ENCODE results near the gene MORN3. TPM values are rescaled to one million over a fixed set of nuclear protein-coding genes. Genes with fewer than 3 reads are reported as not detected.
A peak's percentile ranks its signal among the peaks of the same experiment; 100 is the strongest.
"Not testable (repeated sequence)": the region's sequence is repeated elsewhere in the genome, so short reads cannot be mapped to it uniquely, and the experiment has no call there.

MORN3 gene, protein sequence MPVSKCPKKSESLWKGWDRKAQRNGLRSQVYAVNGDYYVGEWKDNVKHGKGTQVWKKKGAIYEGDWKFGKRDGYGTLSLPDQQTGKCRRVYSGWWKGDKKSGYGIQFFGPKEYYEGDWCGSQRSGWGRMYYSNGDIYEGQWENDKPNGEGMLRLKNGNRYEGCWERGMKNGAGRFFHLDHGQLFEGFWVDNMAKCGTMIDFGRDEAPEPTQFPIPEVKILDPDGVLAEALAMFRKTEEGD
- total RNA-seq: 1 to 10 TPM; 1.4 to 2.5 TPM

DNA sequence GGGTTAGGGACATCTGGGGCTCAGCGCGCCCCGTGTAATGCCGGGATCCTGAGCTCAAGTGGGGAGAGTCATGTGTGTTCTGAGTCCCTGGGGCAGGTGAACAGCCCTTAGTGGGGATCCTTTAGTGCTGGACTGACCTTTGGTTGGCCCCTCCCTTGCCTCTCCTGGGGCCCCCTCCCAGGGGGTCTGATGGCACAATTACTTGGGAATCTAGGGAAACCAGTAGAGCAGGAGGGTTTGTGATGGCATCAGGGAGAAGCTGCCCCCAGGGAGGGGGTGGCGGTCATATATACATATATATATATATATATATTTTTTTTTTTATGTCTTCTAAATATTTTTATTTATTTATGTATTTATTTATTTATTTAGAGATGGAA lies at the start of gene MORN3:
Gene MORN3 (minus strand): TSS at position 134 of the 380 bp plus-strand sequence. CDS start 171 bp downstream, outside the sequence.
- no peak for ATAC-seq (replicated peaks)
- H3K27me3 Mint-ChIP-seq: no peaks in the 10 kb centered on the region
- H3K27ac Mint-ChIP-seq: peak within 1 kb of the TSS; percentile 41
- H3K4me3 Mint-ChIP-seq: no peak within 1 kb of the TSS
- H3K36me3 Mint-ChIP-seq (ENCODE audit: low read depth): peaks cover 8% of the 10 kb centered on the region
- H3K4me1 Mint-ChIP-seq: peaks cover under 1% of the 10 kb centered on the region
- H3K9me3 Mint-ChIP-seq: no peaks in the 10 kb centered on the region

DNA sequence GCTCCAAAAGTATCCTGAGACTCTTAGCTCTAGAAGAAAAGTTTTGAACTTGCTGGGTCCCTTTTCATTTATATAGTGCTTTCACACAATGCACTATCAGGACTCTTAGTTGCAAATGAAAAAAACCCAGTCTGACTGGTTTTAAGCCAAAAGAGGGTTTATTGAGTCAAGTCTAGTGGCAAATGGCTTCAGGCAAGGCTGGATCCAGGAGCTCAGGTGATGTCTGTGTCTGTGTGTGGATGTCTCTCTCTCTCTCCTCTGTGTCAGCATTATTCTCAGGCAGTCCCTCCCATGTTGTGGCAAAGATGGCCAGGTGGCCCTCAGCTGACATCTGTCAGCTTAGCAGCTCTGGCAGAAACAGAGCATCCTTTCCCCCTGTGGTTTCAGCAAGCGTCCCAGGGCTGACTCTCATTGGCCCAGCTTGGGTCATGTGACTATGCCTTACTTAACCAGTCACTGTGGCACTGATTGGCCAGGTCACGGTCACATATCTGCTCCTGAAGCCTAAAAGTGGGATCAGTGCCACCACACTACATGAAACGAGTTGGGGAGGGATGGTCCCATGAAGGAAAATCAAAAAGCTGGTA lies 49.3 kb upstream of the MORN3 start:
- Mint-ChIP-seq H3K27me3 (no peaks in the 10 kb centered on the region), H3K4me3 (no peak overlapping the region), H3K27ac (no peak overlapping the region), H3K4me1 (peaks cover 10% of the 10 kb centered on the region), H3K9me3 (no peaks in the 10 kb centered on the region), H3K36me3 (ENCODE audit: low read depth) (peaks cover 23% of the 10 kb centered on the region)
- peak; percentile 48 for ATAC-seq (replicated peaks)

DNA sequence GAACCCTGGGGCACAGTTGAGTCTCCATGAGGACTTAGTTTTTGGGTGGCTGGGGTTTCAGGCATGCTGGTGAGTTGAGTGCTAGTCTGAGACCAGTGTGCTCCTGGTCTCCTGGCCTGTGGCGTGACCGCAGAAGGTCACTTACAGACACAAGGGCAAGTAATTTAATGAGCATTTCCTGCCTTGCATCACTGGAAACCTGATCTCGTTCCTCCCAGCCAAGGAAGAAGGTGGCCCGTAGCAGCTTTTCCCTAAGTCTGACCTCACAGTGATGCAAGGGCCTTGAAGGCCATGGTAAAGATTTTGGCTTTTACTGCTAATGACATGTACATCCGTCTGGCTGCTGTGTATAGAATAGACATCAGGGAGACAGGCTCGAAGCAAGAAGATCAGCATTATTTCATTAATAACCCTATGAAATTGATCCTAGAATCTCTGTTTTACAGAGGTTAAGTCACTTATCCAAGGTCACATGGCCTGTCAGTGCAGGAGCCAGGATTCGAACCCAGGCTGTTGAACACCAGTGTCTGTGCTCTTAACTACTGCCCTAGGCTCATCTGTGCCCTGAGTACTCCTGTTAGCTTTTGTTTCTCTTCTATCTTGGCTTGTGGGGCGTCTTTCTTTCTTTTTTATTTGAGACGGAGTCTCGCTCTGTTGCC lies 47.7 kb upstream of the MORN3 start:
- Mint-ChIP-seq H3K36me3 (ENCODE audit: low read depth) (peaks cover 15% of the 10 kb centered on the region), H3K9me3 (no peaks in the 10 kb centered on the region), H3K27ac (no peak overlapping the region), H3K4me3 (no peak overlapping the region), H3K4me1 (peaks cover 14% of the 10 kb centered on the region), H3K27me3 (no peaks in the 10 kb centered on the region)
- no peak for ATAC-seq (replicated peaks)

DNA sequence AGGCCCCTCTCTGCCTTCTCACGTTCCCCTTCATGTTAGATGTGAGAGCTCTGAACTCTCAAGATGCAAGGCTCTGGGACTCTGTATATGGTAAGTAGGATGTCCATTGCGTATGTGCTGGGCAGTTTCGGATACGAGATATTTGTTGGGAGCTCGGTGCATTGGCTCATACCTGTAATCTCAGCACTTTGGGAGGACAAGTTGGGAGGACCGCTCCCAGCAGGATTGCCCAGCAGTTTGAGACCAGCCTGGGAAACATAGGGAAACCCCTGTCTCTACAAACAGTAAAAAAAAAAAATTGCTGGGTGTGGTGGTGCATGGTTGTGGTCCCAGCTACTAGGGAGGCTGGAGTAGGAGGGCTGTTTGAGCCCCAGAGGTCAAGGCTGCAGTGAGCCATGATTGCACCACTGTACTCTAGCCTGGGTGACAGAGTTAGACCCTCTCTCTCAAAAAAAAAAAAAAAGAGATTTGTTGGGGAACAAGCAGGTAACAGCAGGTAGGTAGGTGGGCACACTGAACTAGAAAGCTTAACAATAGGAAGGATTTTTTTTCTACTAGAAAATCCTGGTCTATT lies 46.5 kb upstream of the MORN3 start:
- no peak overlapping the region for H3K4me3 Mint-ChIP-seq
- no peak for ATAC-seq (replicated peaks)
- no peaks in the 10 kb centered on the region for H3K27me3 Mint-ChIP-seq
- peaks cover 15% of the 10 kb centered on the region for H3K36me3 Mint-ChIP-seq (ENCODE audit: low read depth)
- H3K4me1 Mint-ChIP-seq: peaks cover 19% of the 10 kb centered on the region
- H3K27ac Mint-ChIP-seq: peak overlapping the region; percentile 28
- H3K9me3 Mint-ChIP-seq: no peaks in the 10 kb centered on the region

DNA sequence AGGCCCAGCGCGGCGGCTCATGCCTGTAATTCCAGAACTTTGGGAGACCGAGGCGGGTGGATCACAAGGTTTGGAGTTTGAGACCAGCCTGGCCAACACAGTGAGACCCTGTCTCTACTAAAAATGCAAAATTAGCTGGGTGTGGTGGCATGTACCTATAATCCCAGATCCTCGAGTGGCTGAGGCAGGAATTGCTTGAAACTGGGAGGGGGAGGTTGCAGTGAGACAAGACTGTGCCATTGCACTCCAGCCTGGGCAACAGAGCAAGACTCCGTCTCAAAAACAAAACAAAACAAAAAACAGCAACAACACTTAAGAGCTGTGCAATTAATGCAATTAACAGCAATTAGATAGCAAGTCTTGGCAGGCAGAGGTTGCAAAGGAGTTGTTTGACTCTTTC lies 45.6 kb upstream of the MORN3 start:
- not testable (repeated sequence) for H3K27me3 Mint-ChIP-seq; H3K9me3 Mint-ChIP-seq; H3K4me3 Mint-ChIP-seq; H3K27ac Mint-ChIP-seq; ATAC-seq (replicated peaks)
- Mint-ChIP-seq H3K4me1 (peaks cover 19% of the 10 kb centered on the region), H3K36me3 (ENCODE audit: low read depth) (peaks cover 15% of the 10 kb centered on the region)

DNA sequence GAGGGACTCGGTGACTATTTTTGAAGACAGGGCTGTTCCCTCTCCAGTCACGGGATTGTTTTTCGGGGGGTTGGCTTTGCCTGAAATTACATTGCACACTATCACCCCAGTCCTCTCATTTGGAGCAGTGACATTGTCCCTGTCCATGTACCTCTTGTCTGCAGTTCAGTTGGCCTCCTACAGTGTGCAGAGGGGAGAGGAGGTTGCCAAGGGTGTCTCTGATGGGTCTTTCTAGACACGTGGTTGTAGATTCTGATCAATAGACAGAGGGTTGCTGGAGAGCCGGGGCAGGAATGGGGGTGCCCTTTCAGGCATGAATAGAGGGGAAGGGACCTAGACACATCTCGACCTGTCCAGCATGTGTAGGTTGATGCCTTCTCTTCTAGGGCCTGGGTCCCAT lies 44.3 kb upstream of the MORN3 start:
- H3K4me1 Mint-ChIP-seq: peaks cover 17% of the 10 kb centered on the region
- no peak overlapping the region for H3K27ac Mint-ChIP-seq
- H3K9me3 Mint-ChIP-seq: no peaks in the 10 kb centered on the region
- no peaks in the 10 kb centered on the region for H3K27me3 Mint-ChIP-seq
- ATAC-seq (replicated peaks): no peak
- H3K4me3 Mint-ChIP-seq: peak overlapping the region; percentile 98
- H3K36me3 Mint-ChIP-seq (ENCODE audit: low read depth): peaks cover 15% of the 10 kb centered on the region

DNA sequence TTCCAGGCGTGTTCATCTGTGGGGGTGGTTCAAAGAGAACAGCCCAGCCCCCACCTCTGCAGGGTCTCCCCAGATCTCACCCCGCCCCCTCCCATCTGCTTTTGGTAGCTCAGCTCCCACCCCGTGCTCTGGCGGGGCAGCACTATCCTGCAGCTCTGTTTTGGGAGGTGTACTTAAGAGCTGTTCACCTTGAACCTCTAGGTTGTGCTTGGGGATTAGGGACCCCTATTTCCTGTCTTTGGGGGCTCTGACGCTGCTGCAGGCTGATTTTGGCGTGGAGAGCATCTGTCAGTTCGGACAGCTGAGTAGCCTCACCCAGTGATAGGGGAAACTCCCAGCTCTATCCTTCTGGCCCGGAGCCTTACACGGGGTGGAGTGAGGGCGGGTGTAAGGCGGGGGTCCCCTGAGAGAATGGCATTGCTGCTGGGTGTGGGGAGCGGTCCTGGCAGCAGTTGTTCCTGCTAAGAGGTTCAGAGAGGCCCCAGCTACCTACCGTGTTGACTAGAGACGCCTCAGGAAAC lies 43.9 kb upstream of the MORN3 start:
- no peaks in the 10 kb centered on the region for H3K9me3 Mint-ChIP-seq
- H3K4me1 Mint-ChIP-seq: peaks cover 15% of the 10 kb centered on the region
- no peak for ATAC-seq (replicated peaks)
- H3K4me3 Mint-ChIP-seq: peak overlapping the region; percentile 98
- H3K27me3 Mint-ChIP-seq: no peaks in the 10 kb centered on the region
- H3K36me3 Mint-ChIP-seq (ENCODE audit: low read depth): peaks cover 15% of the 10 kb centered on the region
- peak overlapping the region; percentile 33 for H3K27ac Mint-ChIP-seq

DNA sequence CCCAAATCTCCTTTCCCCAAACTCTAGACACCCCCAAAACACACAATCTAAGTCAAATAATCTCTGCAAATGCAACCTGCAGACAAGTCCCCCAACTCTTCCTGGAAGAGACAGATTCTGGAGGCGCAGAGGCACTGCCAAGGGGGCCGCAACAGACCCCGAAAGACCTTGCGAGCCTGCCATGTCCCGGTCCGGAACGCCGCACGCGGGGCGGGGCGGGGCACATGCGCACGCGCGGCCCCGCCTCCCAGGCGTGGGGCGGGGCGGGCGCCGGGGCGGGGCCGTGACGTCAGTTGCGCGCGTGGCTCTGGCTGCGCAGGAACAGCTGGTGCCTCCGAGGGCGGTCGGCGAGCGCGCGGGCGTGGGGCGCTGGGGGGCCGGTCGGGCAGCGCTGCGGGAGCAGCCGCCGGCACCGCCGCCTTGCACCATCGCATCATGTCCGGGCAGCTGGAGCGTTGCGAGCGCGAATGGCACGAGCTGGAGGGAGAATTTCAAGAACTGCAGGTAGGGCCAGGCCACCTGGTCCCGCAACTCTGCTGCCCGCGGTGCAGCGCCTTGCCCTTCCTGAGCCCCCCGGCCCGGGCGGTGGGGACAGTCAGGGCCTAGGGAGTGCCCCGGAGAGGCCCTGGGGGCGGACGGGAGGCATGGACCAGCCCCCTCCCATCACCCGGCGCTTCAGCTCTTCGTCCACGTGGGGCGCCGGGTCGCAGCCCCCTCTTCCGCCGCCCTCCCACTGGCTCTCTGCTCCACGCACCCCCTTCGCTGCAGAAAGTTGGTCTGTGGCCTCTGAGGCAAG lies 43.2 kb upstream of the MORN3 start, which contains the start of gene TMEM120B:
Gene TMEM120B (plus strand): TSS at position 292 of the 796 bp plus-strand sequence. CDS start 144 bp downstream, at position 436.
- peak; percentile 95 for ATAC-seq (replicated peaks)
- Mint-ChIP-seq H3K4me1 (peaks cover 15% of the 10 kb centered on the region), H3K27ac (peak within 1 kb of the TSS; percentile 94), H3K36me3 (ENCODE audit: low read depth) (peaks cover 15% of the 10 kb centered on the region), H3K4me3 (peak within 1 kb of the TSS; percentile 98), H3K9me3 (no peaks in the 10 kb centered on the region), H3K27me3 (no peaks in the 10 kb centered on the region)

DNA sequence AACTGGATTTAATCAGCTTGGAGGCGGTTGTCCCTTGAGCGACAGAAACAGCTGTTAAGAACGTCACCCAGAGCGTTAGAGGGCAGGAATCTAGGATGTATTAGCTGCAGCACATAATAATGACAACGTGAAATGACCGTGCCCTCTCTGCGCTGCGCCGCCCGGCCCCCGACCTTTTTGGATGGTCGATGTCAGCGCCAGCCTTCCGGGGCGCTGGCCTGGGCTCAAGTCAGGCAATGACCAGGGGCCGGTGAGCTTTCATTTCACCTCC lies 42.7 kb upstream of the MORN3 start:
- Mint-ChIP-seq H3K36me3 (ENCODE audit: low read depth) (peaks cover 15% of the 10 kb centered on the region), H3K27ac (peak overlapping the region; percentile 94), H3K9me3 (no peaks in the 10 kb centered on the region), H3K4me3 (peak overlapping the region; percentile 98), H3K4me1 (peaks cover 15% of the 10 kb centered on the region), H3K27me3 (no peaks in the 10 kb centered on the region)
- ATAC-seq (replicated peaks): peak; percentile 54

DNA sequence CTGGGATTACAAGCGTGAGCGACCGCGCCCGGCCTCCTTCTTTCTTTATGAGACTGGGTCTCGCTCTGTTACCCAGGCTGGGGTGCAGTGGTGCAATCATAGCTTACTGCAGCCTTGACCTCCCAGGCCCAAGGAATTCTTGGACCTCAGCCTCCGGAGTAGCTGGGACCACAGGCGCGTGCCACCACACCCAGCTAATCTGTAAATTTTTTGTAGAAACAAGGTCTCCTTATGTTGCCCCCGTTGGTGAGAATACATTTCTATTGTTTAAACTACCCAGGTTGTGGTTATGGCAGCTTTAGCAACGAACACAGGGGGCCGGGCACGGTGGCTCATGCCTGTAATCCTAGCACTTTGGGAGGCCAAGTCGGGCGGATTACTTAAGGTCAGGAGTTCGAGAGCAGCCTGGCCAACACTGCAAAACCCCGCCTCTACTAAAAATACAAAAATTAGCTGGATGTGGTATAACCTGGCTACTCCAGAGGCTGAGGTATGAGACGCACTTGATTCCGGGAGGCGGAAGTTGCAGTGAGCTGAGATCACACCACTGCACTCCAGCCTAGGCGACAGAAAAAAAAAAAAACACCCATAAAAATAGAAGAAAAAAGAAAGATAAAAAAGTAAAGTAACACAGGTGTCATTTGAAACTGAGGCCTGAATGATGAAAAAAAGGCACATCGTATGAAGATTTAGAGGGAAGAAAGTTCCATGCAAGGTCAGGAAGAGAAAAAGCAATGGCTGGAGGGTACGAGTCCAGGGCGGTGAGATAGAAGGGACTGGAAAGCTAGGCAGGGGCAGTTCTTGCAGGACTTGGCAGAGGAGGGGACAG lies 42.1 kb upstream of the MORN3 start:
- ATAC-seq (replicated peaks): no peak
- Mint-ChIP-seq H3K27me3 (no peaks in the 10 kb centered on the region), H3K36me3 (ENCODE audit: low read depth) (peaks cover 15% of the 10 kb centered on the region), H3K4me3 (peak overlapping the region; percentile 98), H3K27ac (peak overlapping the region; percentile 94), H3K9me3 (no peaks in the 10 kb centered on the region), H3K4me1 (peaks cover 15% of the 10 kb centered on the region)

DNA sequence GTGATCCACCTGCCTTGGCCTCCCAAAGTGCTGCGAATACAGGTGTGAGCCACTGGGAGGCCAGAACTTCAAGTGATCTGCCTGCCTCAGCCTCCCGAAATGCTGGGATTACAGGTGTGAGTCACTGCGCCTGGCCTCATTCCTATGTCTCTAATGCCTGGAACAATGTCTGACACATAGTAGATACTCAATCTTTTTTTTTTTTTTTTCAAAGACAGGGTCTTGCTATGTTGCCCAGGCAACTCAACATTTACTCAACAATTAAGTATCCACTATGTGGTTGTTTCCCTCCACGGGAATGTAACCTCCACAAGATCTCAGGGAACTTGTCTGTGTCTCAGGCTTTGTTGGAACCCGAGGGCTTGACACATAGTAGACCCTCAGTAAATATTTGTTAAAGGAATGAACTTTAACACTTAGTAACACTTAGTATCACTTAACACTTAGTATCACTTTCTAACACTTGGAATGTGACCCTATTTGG lies 40.1 kb upstream of the MORN3 start:
- H3K4me3 Mint-ChIP-seq: no peak overlapping the region
- H3K4me1 Mint-ChIP-seq: peaks cover 11% of the 10 kb centered on the region
- no peak for ATAC-seq (replicated peaks)
- H3K27ac Mint-ChIP-seq: no peak overlapping the region
- peaks cover under 1% of the 10 kb centered on the region for H3K36me3 Mint-ChIP-seq (ENCODE audit: low read depth)
- H3K27me3 Mint-ChIP-seq: peaks cover 4% of the 10 kb centered on the region
- H3K9me3 Mint-ChIP-seq: no peaks in the 10 kb centered on the region

DNA sequence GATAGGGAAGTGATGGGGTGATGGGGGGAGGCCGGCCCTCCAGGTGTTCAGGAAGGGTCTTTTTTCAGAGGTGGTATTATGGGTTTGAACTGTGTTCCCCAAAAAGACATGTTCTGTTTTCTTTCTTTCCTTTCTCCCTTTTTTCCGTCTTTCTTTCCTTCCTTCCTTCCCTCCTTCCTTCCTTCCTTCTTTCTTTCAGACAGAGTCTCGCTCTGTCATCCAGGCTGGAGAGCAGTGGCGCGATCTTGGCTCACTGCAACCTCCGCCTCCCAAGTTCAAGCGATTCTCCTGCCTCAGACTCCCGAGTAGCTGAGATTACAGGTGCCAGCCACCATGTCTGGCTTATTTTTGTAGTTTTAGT lies 39.6 kb upstream of the MORN3 start:
- H3K9me3 Mint-ChIP-seq; H3K27ac Mint-ChIP-seq; H3K36me3 Mint-ChIP-seq (ENCODE audit: low read depth); ATAC-seq (replicated peaks); H3K4me3 Mint-ChIP-seq; H3K27me3 Mint-ChIP-seq: not testable (repeated sequence)
- peaks cover 11% of the 10 kb centered on the region for H3K4me1 Mint-ChIP-seq

DNA sequence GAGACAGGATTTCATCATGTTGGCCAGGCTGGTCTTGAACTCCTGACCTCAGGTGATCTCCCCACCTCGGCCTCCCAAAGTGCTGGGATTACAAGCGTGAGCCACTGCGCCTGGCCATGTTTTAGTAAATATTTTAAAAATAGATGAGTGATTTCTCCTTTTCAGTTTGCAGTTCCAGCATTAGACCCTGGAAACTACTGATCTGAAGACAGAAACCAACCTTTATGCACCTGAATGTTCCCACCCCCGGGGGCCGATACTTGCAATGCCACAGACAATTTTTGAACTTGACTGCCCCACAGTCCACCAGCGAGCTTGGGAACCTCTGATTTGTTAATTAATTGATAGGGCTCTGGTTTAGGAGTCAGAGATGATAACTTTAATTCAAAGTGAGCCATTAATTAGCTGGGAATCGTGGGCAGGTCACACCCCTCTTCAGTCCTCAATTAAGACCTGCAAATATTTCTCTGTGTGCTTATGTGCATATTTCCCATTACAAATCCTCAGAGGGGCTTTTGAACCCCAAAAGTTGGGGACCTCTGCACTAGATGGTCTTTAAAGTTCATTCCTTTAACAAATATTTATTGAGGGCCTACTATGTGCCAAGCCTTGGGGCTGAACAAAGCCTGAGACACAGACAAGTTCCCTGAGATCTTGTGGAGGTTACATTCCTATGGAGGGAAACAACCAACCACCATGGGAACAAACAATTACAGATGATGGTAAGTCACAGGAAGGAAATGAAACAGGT lies 39.0 kb upstream of the MORN3 start:
- Mint-ChIP-seq H3K4me3 (no peak overlapping the region), H3K4me1 (peaks cover 6% of the 10 kb centered on the region), H3K27me3 (peaks cover 4% of the 10 kb centered on the region), H3K9me3 (no peaks in the 10 kb centered on the region), H3K27ac (no peak overlapping the region), H3K36me3 (ENCODE audit: low read depth) (no peaks in the 10 kb centered on the region)
- no peak for ATAC-seq (replicated peaks)
